Right ventricle myocardium superior (tissue), 1 donor: ENCODE measurements around the gene GAREM2. TPM values are rescaled to one million over a fixed set of nuclear protein-coding genes. Genes with fewer than 3 reads are reported as not detected.

Experiments
- ATAC-seq: fragments of 200-7000 bp; cut with Tn5 transposase; one replicate; pipeline ENCODE4 v1.9.1; 2020; ENCODE audit warnings: mild to moderate bottlenecking; ENCODE audit not compliant: poor library complexity
- DNase-seq: peaks from one replicate; pipeline ENCODE4 v3.0.0-alpha.2; 2020
- intact Hi-C: fragments of 100-400 bp; cut with DNase I; formaldehyde crosslinking; loops from one replicate; pipeline ENCODE4 v1.11.2; 2022
- total RNA-seq: library from RNA; stranded (reverse); fragmentation: NEBNext Ultra II Directional; extraction: Animal tissue kit (Norgen Biotek cat#: 25700); gene quantifications from one replicate; pipeline ENCODE4 v1.2.1, GENCODE V29; 2021
- donor health status: DM: no; HTN: yes; CAD: no; lungs with severe emphysema.

GAREM2 gene
- total RNA-seq, 1 donor from 2014 or later, result 1.3 TPM

GRCh38 chr2:26214759-26215158 lies 41.9 kb downstream of the GAREM2 start:
- intact Hi-C loops, result no loop called here
- ATAC-seq (no peak), DNase-seq (no peak)

DNA sequence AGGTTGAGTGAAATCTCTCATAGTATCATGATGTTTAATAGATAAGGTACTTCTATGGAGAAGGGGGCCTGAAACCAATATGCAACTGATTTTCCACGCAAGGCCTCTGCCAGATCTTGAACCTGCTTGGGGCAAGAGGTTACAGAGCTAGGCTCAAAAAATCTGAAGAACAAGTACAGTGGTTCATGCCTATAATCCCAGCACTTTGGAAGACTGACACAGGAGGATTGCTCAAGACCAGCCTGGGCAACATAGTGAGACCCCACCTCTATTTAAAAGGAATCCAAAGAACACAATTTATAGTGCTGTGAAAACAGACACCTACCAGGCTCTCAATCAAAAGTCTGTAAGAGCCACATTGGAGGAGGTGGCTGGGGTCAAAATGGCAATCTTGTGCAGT lies 42.9 kb downstream of the GAREM2 start:
- ATAC-seq, result no peak
- DNase-seq, result no peak
- intact Hi-C loops, result no loop called here

DNA sequence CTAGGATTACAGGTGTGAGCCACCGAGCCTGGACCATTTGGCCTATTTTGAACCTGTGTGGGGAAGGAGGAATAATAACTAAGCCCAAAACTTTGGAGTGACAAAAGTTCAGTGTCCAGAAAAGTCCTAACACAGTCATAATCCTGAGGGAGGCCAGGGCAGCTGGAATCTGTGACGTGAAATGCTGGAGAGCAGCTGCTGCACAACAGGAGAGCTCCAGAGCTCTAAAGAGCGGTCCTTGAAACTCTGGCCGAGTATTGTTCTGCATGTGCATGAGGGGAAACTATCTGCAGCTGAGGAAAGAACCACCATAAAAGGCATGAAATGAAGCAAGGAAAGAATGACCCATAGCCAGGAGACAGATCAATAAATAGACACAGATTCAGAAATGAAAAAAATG lies 43.7 kb downstream of the GAREM2 start:
- DNase-seq, result no peak
- peak; percentile 30 for ATAC-seq
- intact Hi-C loops, result no loop called here

- intact Hi-C loops, result no loop called here
- DNase-seq (no peak), ATAC-seq (no peak)
These were observed 44.8 kb downstream of the GAREM2 start for GRCh38 chr2:26217720-26218119.

DNA sequence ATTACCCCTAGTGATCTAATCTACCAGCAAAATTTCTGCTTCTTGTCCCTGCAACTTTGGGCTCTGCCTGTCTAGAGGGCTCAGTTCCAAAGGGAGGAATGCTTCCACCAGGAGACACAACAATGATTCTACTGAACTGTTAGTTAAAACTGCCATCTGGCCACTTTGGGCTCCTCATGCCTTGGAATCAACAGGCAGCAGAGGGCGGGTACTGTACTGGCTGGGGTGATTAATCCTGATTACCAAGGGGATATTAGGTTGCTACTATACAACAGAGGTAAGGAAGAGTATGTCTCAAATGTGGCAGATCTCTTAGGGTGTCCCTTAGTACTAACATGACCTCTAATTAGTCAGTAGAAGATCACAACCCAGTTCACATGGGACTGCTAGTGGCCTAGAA lies 50.1 kb downstream of the GAREM2 start:
- intact Hi-C loops, result no loop called here
- ATAC-seq, result no peak
- DNase-seq, result no peak

GRCh38 chr2:26224095-26224494 lies 51.2 kb downstream of the GAREM2 start:
- DNase-seq (no peak), ATAC-seq (no peak)
- intact Hi-C loops, result no loop called here

DNA sequence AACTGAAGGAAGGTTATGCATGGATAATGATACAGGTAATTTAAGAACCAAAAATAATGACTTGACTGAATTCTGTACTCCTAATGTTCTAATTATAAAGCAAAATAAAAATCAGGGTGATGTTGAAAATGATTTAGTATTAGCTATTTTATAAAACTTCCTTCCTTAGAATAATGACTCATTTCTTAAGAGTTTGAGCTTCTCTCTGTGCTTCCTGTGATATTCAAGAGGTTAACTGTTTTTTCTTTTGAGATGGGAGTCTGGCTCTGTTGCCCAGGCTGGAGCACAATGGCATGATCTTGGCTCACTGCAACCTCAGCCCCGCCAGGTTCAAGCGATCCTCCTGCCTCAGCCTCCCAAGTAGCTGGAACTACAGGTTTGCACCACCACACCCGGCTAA lies 56.7 kb downstream of the GAREM2 start:
- intact Hi-C loops, result no loop called here
- DNase-seq (no peak), ATAC-seq (no peak)

- ATAC-seq, result no peak
- intact Hi-C loops, result no loop called here
- no peak for DNase-seq
These were observed 57.9 kb downstream of the GAREM2 start for GRCh38 chr2:26230806-26231205.

- DNase-seq (no peak), ATAC-seq (no peak)
- intact Hi-C loops, result loop anchor here (5.0 kb wide), 2 partner anchors 42 to 92 kb away; no protein-coding TSS in a partner anchor
These were observed 62.2 kb downstream of the GAREM2 start for GRCh38 chr2:26235089-26235488.

DNA sequence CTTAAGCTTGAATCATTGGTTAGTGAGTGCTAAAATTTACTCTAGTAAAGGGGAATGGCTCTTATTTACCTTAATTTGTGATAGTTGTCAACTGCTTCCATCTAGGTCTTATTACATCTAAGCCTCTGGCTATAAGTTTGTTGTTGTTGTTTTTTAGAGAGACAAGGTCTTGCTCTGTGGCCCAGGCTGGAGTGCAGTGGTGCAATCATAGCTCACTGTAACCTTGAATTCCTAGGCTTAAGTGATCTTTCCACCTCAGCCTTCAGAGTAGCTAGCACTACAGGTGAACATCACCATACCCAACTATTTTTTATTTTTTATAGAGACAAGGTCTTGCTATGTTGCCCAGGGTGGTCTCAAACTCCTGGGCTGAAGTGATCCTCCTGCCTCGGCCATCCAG lies 65.0 kb downstream of the GAREM2 start:
- no peak for ATAC-seq
- no peak for DNase-seq
- intact Hi-C loops, result loop anchor here (5.0 kb wide), 2 partner anchors 39 to 89 kb away; no protein-coding TSS in a partner anchor

- ATAC-seq, result no peak
- intact Hi-C loops, result loop anchor here (5.0 kb wide), 2 partner anchors 39 to 89 kb away; no protein-coding TSS in a partner anchor
These were observed 65.5 kb downstream of the GAREM2 start for GRCh38 chr2:26238311-26238958.

More at GRCh38 chr2:26238311-26238958, 65.5 kb downstream of the GAREM2 start:
- DNase-seq, result no peak

Other genes with a start within 250 kb of the GAREM2 start
- gene KIF3C, start 190.6 kb upstream of the GAREM2 start, total RNA-seq, result 3.2 TPM
- 91.9 TPM for gene RAB10, start 139.0 kb upstream of the GAREM2 start, total RNA-seq
- gene HADHA, start 71.5 kb downstream of the GAREM2 start, total RNA-seq, result 766 TPM
- gene HADHB, start 71.9 kb downstream of the GAREM2 start, total RNA-seq, result 1,664 TPM
- 11.4 TPM for gene SELENOI, start 173.1 kb downstream of the GAREM2 start, total RNA-seq
- gene ADGRF3, start 173.7 kb downstream of the GAREM2 start, total RNA-seq, result 0.56 TPM
- not detected for gene DRC1, start 228.8 kb downstream of the GAREM2 start, total RNA-seq